Pancreas (tissue), 10 donors: ENCODE data around the gene HOXC9. TPM values are rescaled to one million over a fixed set of nuclear protein-coding genes. Genes with fewer than 3 reads are reported as not detected.

Experiments used
- ATAC-seq, 4 donors: fragments of 200-7000 bp; cut with Tn5 transposase; one replicate each; pipeline versions ENCODE4 v1.8.0 to v1.9.1; 2020; ENCODE audit warnings: mild to moderate bottlenecking in 4 of 4, moderate library complexity in 4 of 4
- DNase-seq, 6 donors: peaks; one replicate each; pipeline ENCODE4 v3.0.0-alpha.2; 2020
- FAIRE-seq: peaks from 2 replicates; lab custom pipeline; 2012; peaks lifted over from hg19 to GRCh38; lab: Jason Lieb, UNC
- H3K27ac ChIP-seq, 4 donors: fragments of 200-600 bp; sonication (generic); 1 replicate in 3 of 4; 2 replicates in 1 of 4; pipeline versions ENCODE4 v1.5.0 to v1.8.0; 2020
- H3K27me3 ChIP-seq, 4 donors: fragments of 200-600 bp; one replicate each; pipeline ENCODE4 v1.8.0; 2021
- H3K36me3 ChIP-seq, 3 donors: fragments of 200-600 bp; sonication (generic) in 1 of 3; one replicate each; pipeline versions ENCODE4 v1.5.0 to v1.8.0; 2020 to 2021
- H3K4me1 ChIP-seq, 3 donors: fragments of 200-600 bp; one replicate each; pipeline ENCODE4 v1.8.0; 2021
- H3K4me3 ChIP-seq, 4 donors: fragments of 200-600 bp; sonication (generic) in 2 of 4; one replicate each; pipeline versions ENCODE4 v1.5.0 to v1.8.0; 2020 to 2021
- H3K9me3 ChIP-seq, 4 donors: fragments of 200-600 bp; one replicate each; pipeline ENCODE4 v1.8.0; 2021
- WGBS, 2 donors: extraction: QIAGEN DNeasy Blood & Tissue Kit; methylation state at CpG; one replicate each; pipeline ENCODE4 v1.1.7; 2013; 5-methylcytosine and 5-hydroxymethylcytosine counted together
- intact Hi-C, 3 donors: fragments of 100-400 bp; cut with DNase I; formaldehyde crosslinking; loops; one replicate each; pipeline versions ENCODE4 v1.11.1 to v1.14.2; 2022
- polyA plus RNA-seq, 2 donors: library from polyadenylated mRNA; stranded (reverse); fragments of 200-250 nt; gene quantifications; one replicate each; pipeline ENCODE4 v1.2.3, GENCODE V29; 2013
- total RNA-seq, 6 donors: library from RNA; stranded (reverse); fragmentation: NEBNext Ultra II Directional in 4 of 6; extraction: Animal tissue kit (Norgen Biotek cat#: 25700) in 4 of 6; gene quantifications; one replicate each; pipeline versions ENCODE4 v1.2.1 to v1.2.4, GENCODE V29; 2021 to 2023
- TF ChIP-seq, protein P1 (sequence below), 4 donors: fragments of 200-600 bp; sonication (generic) in 3 of 4; IDR thresholded peaks; one replicate each; pipeline versions ENCODE4 v1.5.0 to v1.8.0; 2021; ENCODE audit warnings: antibody characterized with exemption in 4 of 4
- donor health status: healthy with polysubstance abuse.
- donor health status: DM: no; HTN: no; CAD: no; lungs with moderate emphysema.
- donor health status: DM: no; HTN: no; CAD: no.
- donor health status: control.
- donor health status: control.
- donor health status: Bipolar disorder and iron deficiency.
- donor health status: DM: yes; HTN: yes; CAD: no.
- donor health status: DM: no; HTN: no; CAD: no.
- donor health status: DM: no; HTN: no; CAD: no.
- donor health status: DM: yes; HTN: yes; CAD: no.

The HOXC9 gene
- total and polyA plus RNA-seq, 8 donors = 0.19 to 0.27 (median 0.26) TPM; not detected in 5

DNA sequence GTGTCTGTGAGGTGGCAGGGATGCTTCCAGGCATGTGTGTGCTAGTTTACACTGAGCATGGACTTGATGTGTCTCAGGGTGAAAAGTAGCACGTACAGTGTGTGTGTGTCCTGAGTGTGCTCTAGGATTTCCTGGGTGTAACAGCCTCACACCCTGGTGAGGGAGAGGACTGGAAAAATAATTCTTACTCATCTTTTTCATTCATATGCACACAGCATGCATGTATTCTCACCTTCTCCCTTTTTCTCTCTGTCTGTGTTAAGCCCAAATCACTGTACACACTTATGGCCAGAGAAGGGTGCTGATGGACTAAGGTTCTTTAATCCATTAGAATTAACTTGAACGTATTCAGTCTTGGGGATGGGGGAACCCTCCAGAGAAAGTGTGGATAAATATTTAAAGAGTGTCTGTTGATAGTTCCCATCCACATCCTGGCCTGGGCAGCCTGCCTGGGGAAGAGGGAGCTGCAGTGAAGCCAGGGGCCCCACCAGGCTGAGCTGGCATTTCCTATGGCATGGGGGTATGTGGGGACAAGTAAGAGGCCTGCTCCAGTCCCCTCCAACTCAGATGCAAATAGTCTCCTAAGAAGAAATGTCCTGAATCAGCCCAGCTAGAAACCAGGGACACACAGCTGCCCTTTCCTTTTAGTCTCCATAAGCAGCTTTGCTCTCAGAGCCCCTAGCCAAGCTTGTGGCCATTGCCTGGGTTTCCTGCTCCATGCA lies 7.7 kb downstream of the HOXC9 start:
- 60 to 69% methylated on average over 2 of the region's 2 CpGs for WGBS, 2 donors
- TF ChIP-seq, protein P1, sequence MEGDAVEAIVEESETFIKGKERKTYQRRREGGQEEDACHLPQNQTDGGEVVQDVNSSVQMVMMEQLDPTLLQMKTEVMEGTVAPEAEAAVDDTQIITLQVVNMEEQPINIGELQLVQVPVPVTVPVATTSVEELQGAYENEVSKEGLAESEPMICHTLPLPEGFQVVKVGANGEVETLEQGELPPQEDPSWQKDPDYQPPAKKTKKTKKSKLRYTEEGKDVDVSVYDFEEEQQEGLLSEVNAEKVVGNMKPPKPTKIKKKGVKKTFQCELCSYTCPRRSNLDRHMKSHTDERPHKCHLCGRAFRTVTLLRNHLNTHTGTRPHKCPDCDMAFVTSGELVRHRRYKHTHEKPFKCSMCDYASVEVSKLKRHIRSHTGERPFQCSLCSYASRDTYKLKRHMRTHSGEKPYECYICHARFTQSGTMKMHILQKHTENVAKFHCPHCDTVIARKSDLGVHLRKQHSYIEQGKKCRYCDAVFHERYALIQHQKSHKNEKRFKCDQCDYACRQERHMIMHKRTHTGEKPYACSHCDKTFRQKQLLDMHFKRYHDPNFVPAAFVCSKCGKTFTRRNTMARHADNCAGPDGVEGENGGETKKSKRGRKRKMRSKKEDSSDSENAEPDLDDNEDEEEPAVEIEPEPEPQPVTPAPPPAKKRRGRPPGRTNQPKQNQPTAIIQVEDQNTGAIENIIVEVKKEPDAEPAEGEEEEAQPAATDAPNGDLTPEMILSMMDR (IDR thresholded peaks at IDR 0.05) = no peak
- Histone ChIP-seq H3K27me3 (peaks cover 0 to 54% (median 7%) of the 10 kb centered on the region in 4 donors), H3K4me1 (peaks cover 0 to 5% (median 5%) of the 10 kb centered on the region in 3 donors), H3K9me3 (no peaks in the 10 kb centered on the region), H3K4me3 (no peak overlapping the region), H3K36me3 (no peaks in the 10 kb centered on the region), H3K27ac (no peak overlapping the region)
- intact Hi-C loops = loop anchor here (5.0 to 10.0 kb wide), 3 partner anchors 187 to 200 kb away; no protein-coding TSS in a partner anchor
- FAIRE-seq (no peak), ATAC-seq (no peak), DNase-seq (no peak)

DNA sequence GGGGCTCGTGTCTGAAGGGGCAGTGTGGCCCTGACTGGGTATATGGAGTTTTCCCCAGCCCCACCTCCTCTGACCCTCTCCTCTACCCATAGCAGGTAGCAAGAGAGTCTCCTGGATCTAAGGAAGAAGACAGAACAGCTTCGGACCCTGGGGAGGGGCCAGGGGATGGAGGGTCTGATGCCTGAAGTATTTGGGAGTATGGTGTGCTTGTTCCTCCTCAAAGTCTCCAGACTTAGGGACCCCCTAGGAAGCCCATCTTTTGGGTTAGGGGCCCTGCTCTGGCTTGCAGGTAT lies 8.2 kb downstream of the HOXC9 start:
- DNase-seq (no peak), ATAC-seq (no peak), FAIRE-seq (no peak)
- peaks cover 0 to 49% (median 7%) of the 10 kb centered on the region in 4 donors for H3K27me3 ChIP-seq
- H3K4me3 ChIP-seq = no peak overlapping the region
- H3K9me3 ChIP-seq = no peaks in the 10 kb centered on the region
- H3K36me3 ChIP-seq = no peaks in the 10 kb centered on the region
- TF ChIP-seq, protein P1 (IDR thresholded peaks at IDR 0.05) = no peak
- 18 to 31% methylated on average over 2 of the region's 2 CpGs for WGBS, 2 donors
- intact Hi-C loops = loop anchor here (5.0 to 10.0 kb wide), 3 partner anchors 187 to 199 kb away; no protein-coding TSS in a partner anchor
- H3K27ac ChIP-seq = no peak overlapping the region
- H3K4me1 ChIP-seq = peaks cover 0 to 5% (median 5%) of the 10 kb centered on the region in 3 donors

DNA sequence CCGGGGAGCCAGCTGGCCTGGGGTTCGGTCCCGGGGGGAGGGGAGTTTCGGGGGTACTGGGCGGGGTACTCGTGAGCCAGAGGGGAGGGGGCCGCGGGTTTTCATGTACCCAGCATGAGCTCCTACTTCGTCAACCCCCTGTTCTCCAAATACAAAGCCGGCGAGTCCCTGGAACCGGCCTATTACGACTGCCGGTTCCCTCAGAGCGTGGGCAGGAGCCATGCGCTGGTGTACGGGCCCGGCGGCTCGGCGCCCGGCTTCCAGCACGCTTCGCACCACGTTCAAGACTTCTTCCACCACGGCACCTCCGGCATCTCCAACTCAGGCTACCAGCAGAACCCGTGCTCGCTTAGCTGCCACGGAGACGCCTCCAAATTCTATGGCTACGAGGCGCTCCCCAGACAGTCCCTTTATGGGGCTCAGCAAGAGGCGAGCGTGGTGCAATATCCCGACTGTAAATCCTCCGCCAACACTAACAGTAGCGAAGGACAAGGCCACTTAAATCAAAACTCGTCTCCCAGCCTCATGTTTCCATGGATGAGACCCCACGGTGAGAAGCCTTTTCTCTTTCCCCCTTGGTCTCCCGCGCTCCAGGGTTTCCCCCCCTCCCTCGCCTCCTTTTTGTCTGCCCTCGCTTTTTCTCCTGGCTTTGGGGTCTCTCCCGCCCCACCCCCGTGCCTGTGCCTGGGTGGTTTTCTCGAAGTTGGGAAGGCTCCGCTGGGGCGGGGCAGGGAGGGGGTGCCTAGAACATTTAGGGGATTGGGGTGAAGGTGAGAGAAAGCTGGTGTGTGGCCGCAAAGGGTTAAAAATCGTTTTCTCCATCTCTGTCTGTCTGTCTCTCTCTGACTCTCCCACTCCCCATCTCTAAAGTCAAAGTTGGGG lies 9.5 kb downstream of the HOXC9 start:
- DNase-seq = no peak
- no peak for FAIRE-seq
- TF ChIP-seq, protein P1 (IDR thresholded peaks at IDR 0.05) = no peak
- peak in 3 of 4 donors; percentile 33 to 60 (median 33) for ATAC-seq
- intact Hi-C loops = loop anchor here (5.0 to 10.0 kb wide), 3 partner anchors 185 to 198 kb away; no protein-coding TSS in a partner anchor
- WGBS, 2 donors = 3 to 4% methylated on average over 51 of the region's 51 CpGs
- H3K36me3 ChIP-seq = no peaks in the 10 kb centered on the region
- no peak overlapping the region for H3K27ac ChIP-seq
- H3K9me3 ChIP-seq = no peaks in the 10 kb centered on the region
- peaks cover 0 to 42% (median 7%) of the 10 kb centered on the region in 4 donors for H3K27me3 ChIP-seq
- peaks cover 0 to 5% (median 5%) of the 10 kb centered on the region in 3 donors for H3K4me1 ChIP-seq
- peak overlapping the region in 2 of 4 donors; percentile 26 to 38 for H3K4me3 ChIP-seq

DNA sequence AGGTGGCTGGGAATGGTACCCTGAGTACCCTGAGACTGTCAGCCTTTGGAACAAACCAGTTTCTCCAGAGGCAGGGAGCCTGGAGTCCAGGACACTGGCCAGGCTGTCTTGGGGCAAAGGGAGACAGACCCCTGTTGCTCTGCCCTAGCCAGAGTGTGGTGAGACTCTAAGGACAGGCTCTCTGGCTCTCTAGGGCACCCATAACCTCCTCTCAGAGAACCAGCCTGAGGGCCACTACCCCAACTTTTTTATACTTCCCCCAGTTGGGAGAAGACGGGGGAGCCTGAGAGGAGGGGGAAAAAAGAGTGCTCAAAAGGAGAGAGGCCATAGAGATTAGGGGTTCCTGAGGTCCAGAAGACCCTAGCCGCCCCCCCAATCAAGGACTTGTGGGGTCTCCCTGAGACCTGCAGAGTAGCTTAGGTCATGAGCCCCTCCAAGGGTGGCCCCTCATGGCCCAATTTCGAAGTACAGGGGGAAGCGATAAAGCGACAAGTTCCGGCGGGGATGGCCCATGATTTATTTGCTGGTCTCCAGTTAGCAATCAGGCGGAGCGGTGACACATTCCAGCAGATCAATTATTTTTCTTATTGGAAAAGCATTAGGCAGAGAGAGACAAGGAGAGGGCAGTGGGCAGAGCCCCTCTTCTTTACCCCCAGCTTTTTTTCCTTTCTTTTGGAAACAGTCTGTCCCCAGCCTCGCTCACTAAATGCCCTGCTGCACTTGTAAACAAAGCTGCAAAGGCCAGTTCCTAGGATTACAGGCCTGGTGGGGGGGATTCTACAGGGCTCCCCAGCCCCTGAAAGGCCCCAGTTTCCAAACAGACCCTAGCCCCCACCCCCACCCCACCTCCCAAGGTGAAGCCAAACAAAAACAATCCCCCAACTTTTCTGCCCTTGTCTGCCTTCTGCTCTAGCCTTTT lies 10.4 kb downstream of the HOXC9 start:
- intact Hi-C loops = no loop called here
- Histone ChIP-seq H3K36me3 (no peaks in the 10 kb centered on the region), H3K27me3 (peaks cover 0 to 43% (median 10%) of the 10 kb centered on the region in 4 donors), H3K4me3 (no peak overlapping the region), H3K27ac (no peak overlapping the region), H3K4me1 (peaks cover 0 to 5% (median 5%) of the 10 kb centered on the region in 3 donors), H3K9me3 (no peaks in the 10 kb centered on the region)
- DNase-seq = no peak
- 25 to 26% methylated on average over 10 of the region's 10 CpGs for WGBS, 2 donors
- TF ChIP-seq, protein P1 (IDR thresholded peaks at IDR 0.05) = no peak
- no peak for FAIRE-seq
- no peak for ATAC-seq
